IMR-90 (cell line): ENCODE data around the gene MIPEP. TPM values are rescaled to one million over a fixed set of nuclear protein-coding genes. Genes with fewer than 3 reads are reported as not detected.

Source experiments
- ATAC-seq: fragments of 200-7000 bp; cut with Tn5 transposase; 2 replicates; pipeline ENCODE4 v1.9.1; 2020; ENCODE audit warnings: low read depth, mild to moderate bottlenecking, moderate library complexity
- BruUV-seq: library from RNA; stranded (reverse); fragments of 400-500 nt; replicated peaks from 2 replicates; lab custom pipeline; 2021; lab: Mats Ljungman, UMichigan
- CTCF ChIA-PET: fragments of 300-600 bp; formaldehyde crosslinking; extraction: SDS; loops from one replicate; lab custom pipeline; 2021; ENCODE audit warnings: antibody characterized with exemption; lab: Yijun Ruan, JAX
- POLR2A ChIA-PET: fragments of 300-600 bp; sonication (Branson Sonifier 250); formaldehyde crosslinking; loops from one replicate; lab custom pipeline; 2022; ENCODE audit warnings: antibody characterized with exemption; ENCODE audit not compliant: unreplicated experiment; lab: Charles Lee
- DNase-seq: peaks from one replicate; pipeline ENCODE4 v3.0.0; 2013
- H2AFZ ChIP-seq: replicated peaks from 2 replicates; pipeline ENCODE3; 2013; ENCODE audit warnings: low read length, mild to moderate bottlenecking; ENCODE audit not compliant: poor library complexity
- H2AK5ac ChIP-seq: 2 replicates; pipeline ENCODE4 v1.6.1; 2013; ENCODE audit warnings: low read depth, low read length, inconsistent platforms
- H2AK9ac ChIP-seq: replicated peaks from 2 replicates; pipeline ENCODE3; 2013; ENCODE audit warnings: mild to moderate bottlenecking, low read depth, low read length, moderate library complexity; ENCODE audit not compliant: poor library complexity
- H2BK120ac ChIP-seq: 2 replicates; pipeline ENCODE4 v1.6.1; 2013; ENCODE audit warnings: low read depth, low read length, inconsistent platforms
- H2BK15ac ChIP-seq: 3 replicates; pipeline ENCODE4 v1.6.1; 2013; ENCODE audit warnings: low read depth, low read length, inconsistent platforms
- H2BK20ac ChIP-seq: 2 replicates; pipeline ENCODE4 v1.6.1; 2013; ENCODE audit warnings: low read depth, mild to moderate bottlenecking, inconsistent platforms, low read length, moderate library complexity
- H2BK5ac ChIP-seq: 2 replicates; pipeline ENCODE4 v1.6.1; 2013; ENCODE audit warnings: mild to moderate bottlenecking, low read depth, low read length, inconsistent platforms; ENCODE audit not compliant: poor library complexity, severe bottlenecking
- H3K14ac ChIP-seq: replicated peaks from 2 replicates; pipeline ENCODE4 v1.6.1; 2013; ENCODE audit warnings: low read depth, low read length, inconsistent platforms
- H3K18ac ChIP-seq: 2 replicates; pipeline ENCODE4 v1.6.1; 2013; ENCODE audit warnings: low read depth, low read length, control low read depth
- H3K23ac ChIP-seq: 2 replicates; pipeline ENCODE4 v1.6.1; 2013; ENCODE audit warnings: low read depth, low read length, inconsistent platforms
- H3K27ac ChIP-seq: 2 replicates; pipeline ENCODE4 v1.5.1; 2013; ENCODE audit warnings: mild to moderate bottlenecking, control low read depth, low read length; ENCODE audit not compliant: insufficient read depth
- H3K27me3 ChIP-seq: 2 replicates; pipeline ENCODE4 v1.6.1; 2013; ENCODE audit warnings: low read length; ENCODE audit not compliant: control insufficient read depth, insufficient read depth
- H3K36me3 ChIP-seq: 2 replicates; pipeline ENCODE4 v1.6.1; 2013; ENCODE audit warnings: low read length, mixed read lengths; ENCODE audit not compliant: control insufficient read depth, insufficient read depth
- H3K4ac ChIP-seq: 2 replicates; pipeline ENCODE4 v1.6.1; 2013; ENCODE audit warnings: low read depth, low read length, inconsistent platforms
- H3K4me1 ChIP-seq: 2 replicates; pipeline ENCODE4 v1.6.1; 2013; ENCODE audit warnings: low read length, mixed read lengths; ENCODE audit not compliant: control insufficient read depth, insufficient read depth
- H3K4me2 ChIP-seq: 2 replicates; pipeline ENCODE4 v1.6.1; 2013; ENCODE audit warnings: low read depth, mild to moderate bottlenecking, control low read depth, low read length, moderate library complexity
- H3K4me3 ChIP-seq: 2 replicates; pipeline ENCODE4 v1.5.1; 2013; ENCODE audit warnings: low read depth, mild to moderate bottlenecking, control low read depth, low read length, moderate library complexity; ENCODE audit not compliant: insufficient read depth
- H3K56ac ChIP-seq: 2 replicates; pipeline ENCODE4 v1.6.1; 2013; ENCODE audit warnings: low read length, inconsistent platforms; ENCODE audit not compliant: insufficient read depth; ENCODE audit errors: extremely low read depth
- H3K79me1 ChIP-seq, 2 experiments: 2 replicates each; pipeline ENCODE4 v1.6.1; 2013; ENCODE audit warnings: low read length in 2 of 2, inconsistent platforms in 1 of 2, low read depth in 1 of 2
- H3K9ac ChIP-seq: 2 replicates; pipeline ENCODE4 v1.6.1; 2013; ENCODE audit warnings: low read depth, low read length, control low read depth
- H3K9me1 ChIP-seq: 2 replicates; pipeline ENCODE4 v1.6.1; 2013; ENCODE audit warnings: low read length, inconsistent platforms; ENCODE audit not compliant: insufficient read depth
- H3K9me3 ChIP-seq: 2 replicates; pipeline ENCODE4 v1.6.1; 2013; ENCODE audit warnings: low read length; ENCODE audit not compliant: control insufficient read depth, insufficient read depth
- H4K20me1 ChIP-seq: 2 replicates; pipeline ENCODE4 v1.6.1; 2013; ENCODE audit warnings: low read length, inconsistent platforms; ENCODE audit not compliant: insufficient read depth
- H4K5ac ChIP-seq: 2 replicates; pipeline ENCODE4 v1.6.1; 2013; ENCODE audit warnings: mild to moderate bottlenecking, low read depth, low read length, control low read depth
- H4K8ac ChIP-seq, 2 experiments: 2 replicates each; pipeline ENCODE4 v1.6.1; 2013; ENCODE audit warnings: low read depth in 2 of 2, low read length in 2 of 2, control low read depth in 1 of 2, inconsistent platforms in 1 of 2
- H4K91ac ChIP-seq: 2 replicates; pipeline ENCODE4 v1.6.1; 2013; ENCODE audit warnings: low read depth, low read length, inconsistent platforms; ENCODE audit not compliant: insufficient read depth
- BHLHE40 ChIP-seq: fragments of 150-350 bp; IDR thresholded peaks from 2 replicates; pipeline ENCODE4 v1.6.1; 2016; ENCODE audit warnings: mild to moderate bottlenecking, low read depth, low read length
- CHD1 ChIP-seq: IDR thresholded peaks from 2 replicates; pipeline ENCODE4 v1.6.1; 2012; ENCODE audit warnings: low read depth, low read length, improper control_type of control experiment
- CTCF ChIP-seq: conservative IDR thresholded peaks from 2 replicates; pipeline ENCODE4 v1.5.1; 2012; ENCODE audit warnings: mild to moderate bottlenecking, low read depth, low read length, improper control_type of control experiment
- MAFK ChIP-seq: IDR thresholded peaks from 2 replicates; pipeline ENCODE4 v1.6.1; 2012; ENCODE audit warnings: low read depth, low read length, improper control_type of control experiment
- NFE2L2 ChIP-seq: fragments of 150-350 bp; IDR thresholded peaks from 2 replicates; pipeline ENCODE4 v1.6.1; 2016; ENCODE audit warnings: low read depth, mild to moderate bottlenecking, low read length
- POLR2A ChIP-seq: IDR thresholded peaks from 2 replicates; pipeline ENCODE4 v1.6.1; 2012; ENCODE audit warnings: mild to moderate bottlenecking, low read depth, low read length
- RAD21 ChIP-seq: IDR thresholded peaks from 2 replicates; pipeline ENCODE4 v1.6.1; 2012; ENCODE audit warnings: low read length, improper control_type of control experiment
- SMC3 ChIP-seq: fragments of 150-350 bp; IDR thresholded peaks from 2 replicates; pipeline ENCODE4 v1.6.1; 2016; ENCODE audit warnings: low read depth, mild to moderate bottlenecking, antibody characterized with exemption, low read length, moderate library complexity
- WGBS, 2 experiments: methylation state at CpG; one replicate each; pipeline versions ENCODE4 v1.1.5 to v1.1.7; 2013; ENCODE audit warnings: missing lambda C conversion rate in 2 of 2; ENCODE audit not compliant: insufficient read length in 1 of 2; ENCODE audit errors: extremely low coverage in 2 of 2; 5-methylcytosine and 5-hydroxymethylcytosine counted together
- dilution Hi-C: fragments of 300-500 bp; cut with HindIII; formaldehyde crosslinking; loops from one replicate; pipeline ENCODE4 v1.14.3; 2018; ENCODE audit warnings: low sequenced_read_pairs; ENCODE audit not compliant: unreplicated experiment
- in situ Hi-C: fragments of 300-500 bp; cut with MboI; formaldehyde crosslinking; loops from 3 replicates; pipeline ENCODE4 v1.14.3; 2019; ENCODE audit warnings: low sequenced_read_pairs, inconsistent platforms, mixed read lengths
- intact Hi-C: fragments of 100-400 bp; cut with micrococcal nuclease; formaldehyde crosslinking; loops from 2 replicates; pipeline ENCODE4 v1.10.0; 2022
- polyA plus RNA-seq, 3 experiments: library from polyadenylated mRNA; depleted of rRNA; stranded (reverse); fragments of >200 nt; gene quantifications; 2 replicates each; pipeline ENCODE4 v1.2.3, GENCODE V29; 2012; ENCODE audit warnings: low replicate concordance in 1 of 3
- total RNA-seq: library from RNA; depleted of rRNA; stranded (reverse); fragments of >200 nt; gene quantifications from 2 replicates; pipeline ENCODE4 v1.2.3, GENCODE V29; 2012

Gene MIPEP
- total and polyA plus RNA-seq, 2 of the 4 experiments (the other 2 are of a cell fraction): 15.0 to 21.5 TPM

DNA sequence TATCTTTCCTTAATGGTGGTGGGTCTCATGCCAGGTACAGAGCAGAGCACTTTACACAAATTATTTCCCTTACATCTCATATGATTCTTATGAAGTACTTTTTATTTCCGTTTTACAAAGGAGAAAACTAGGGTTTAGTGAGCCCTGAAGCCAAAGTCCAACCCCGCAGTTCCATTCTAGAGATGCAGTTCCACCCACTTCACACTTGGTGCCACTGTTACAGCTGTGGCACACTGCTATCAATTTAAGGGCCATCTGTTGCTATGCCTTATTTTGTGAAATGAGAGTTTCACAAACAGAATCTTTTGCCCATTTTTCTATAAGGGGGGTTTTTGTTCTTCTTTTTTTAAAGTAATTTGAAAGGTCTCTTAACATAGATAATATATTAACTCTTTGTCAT is 12.9 kb downstream of the MIPEP start:
- Histone ChIP-seq H2BK120ac (no peak overlapping the region), H4K91ac (no peak overlapping the region), H3K4me1 (no peaks in the 10 kb centered on the region; the same call in 1 of the 2 replicates), H4K5ac (no peak overlapping the region), H3K27me3 (no peaks in the 10 kb centered on the region), H4K20me1 (no peaks in the 10 kb centered on the region), H2BK15ac (no peak overlapping the region), H2BK5ac (no peak overlapping the region), H4K8ac (no peak overlapping the region), H2AFZ (no peak overlapping the region), H3K4me3 (no peak overlapping the region), H3K4me2 (no peak overlapping the region), H3K9me1 (peaks cover 6% of the 10 kb centered on the region; the same call in 1 of the 2 replicates), H3K9me3 (no peaks in the 10 kb centered on the region), H3K79me1 (0 out of 4 replicates have a peak, but pooled peaks cover 0 to under 1% of the 10 kb centered on the region in 2 experiments), H3K9ac (no peak overlapping the region), H3K56ac (no peak overlapping the region), H2AK5ac (no peak overlapping the region), H3K18ac (no peak overlapping the region), H2BK20ac (no peak overlapping the region), H3K27ac (no peak overlapping the region), H3K36me3 (peaks cover 4% of the 10 kb centered on the region), H3K23ac (no peak overlapping the region), H3K4ac (no peak overlapping the region), H2AK9ac (no peak overlapping the region), H3K14ac (no peak overlapping the region)
- dilution Hi-C loops (no loop called here), intact Hi-C loops (no loop called here), in situ Hi-C loops (loop anchor here (25.0 kb wide), 1 partner anchor 514 kb away; no protein-coding TSS in a partner anchor)
- BruUV-seq: no TSS peak
- ATAC-seq (peak; percentile 69), DNase-seq (peak; percentile 23)
- CTCF ChIA-PET: no interaction called here
- POLR2A ChIA-PET: no interaction called here
- peak; percentile 46 for TF ChIP-seq RAD21
- TF ChIP-seq MAFK: no peak
- TF ChIP-seq CTCF: peak; percentile 49
- TF ChIP-seq NFE2L2: no peak
- peak; percentile 51 for TF ChIP-seq SMC3
- no peak for TF ChIP-seq BHLHE40
- TF ChIP-seq POLR2A: no peak
- TF ChIP-seq CHD1: no peak
- WGBS, 2 experiments: no CpG with 5 or more reads among the region's 2 CpGs
